GM12873 (cell line): Measurements from ENCODE around the gene SNTG2.

Experiments
- CTCF ChIP-seq: IDR thresholded peaks from 2 replicates; pipeline ENCODE4 v1.5.1; 2012; ENCODE audit warnings: low read depth, mild to moderate bottlenecking, moderate library complexity, low read length, control low read depth; ENCODE audit not compliant: insufficient read depth; ENCODE audit errors: missing control alignments

SNTG2 gene

GRCh38 chr2:1052771-1053191 is 102.1 kb downstream of the SNTG2 start:
- no peak for TF ChIP-seq CTCF

- no peak for TF ChIP-seq CTCF
Measured at GRCh38 chr2:1053786-1054185, 103.1 kb downstream of the SNTG2 start.

- no peak for TF ChIP-seq CTCF
Measured at GRCh38 chr2:1054399-1054798, 103.8 kb downstream of the SNTG2 start.

- TF ChIP-seq CTCF: no peak
Measured at GRCh38 chr2:1055014-1055595, 104.5 kb downstream of the SNTG2 start.

GRCh38 chr2:1060372-1060771 is 109.7 kb downstream of the SNTG2 start:
- TF ChIP-seq CTCF: no peak

GRCh38 chr2:1060987-1061386 is 110.3 kb downstream of the SNTG2 start:
- no peak for TF ChIP-seq CTCF

GRCh38 chr2:1068241-1068640 is 117.6 kb downstream of the SNTG2 start:
- no peak for TF ChIP-seq CTCF

- TF ChIP-seq CTCF: no peak
Measured at GRCh38 chr2:1068822-1069221, 118.2 kb downstream of the SNTG2 start.
